Regular cardiac myocyte (primary cell): ENCODE measurements around the gene TSEN2. TPM values are rescaled to one million over a fixed set of nuclear protein-coding genes. Genes with fewer than 3 reads are reported as not detected.

Experiments used
- total RNA-seq: library from RNA; depleted of rRNA; stranded (reverse); fragments of >200 nt; gene quantifications from 2 replicates; pipeline ENCODE4 v1.2.3, GENCODE V29; 2014

Gene TSEN2
- 14.1 and 17.8 TPM in 2 replicates for total RNA-seq

GRCh38 chr3:12484198-12484982 lies at the start of gene TSEN2:
TSS of gene TSEN2 (plus strand) at chr3:12484480. CDS start at chr3:12489801, 5,321 bp downstream.

DNA sequence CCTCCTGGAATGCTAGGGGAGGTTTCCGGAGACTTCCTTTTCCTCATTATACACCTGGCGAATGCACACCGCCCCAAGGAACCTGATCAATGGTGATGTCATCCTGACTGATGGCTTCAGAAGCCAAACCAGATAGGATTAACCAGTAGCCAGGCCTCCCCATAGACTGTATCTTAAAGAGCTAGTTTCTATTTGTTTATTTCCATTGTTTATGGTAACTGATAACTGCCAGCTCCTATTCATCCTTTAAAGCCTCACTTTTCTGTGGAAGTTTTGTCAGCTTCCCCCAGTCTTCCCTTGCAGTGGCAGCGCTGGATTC lies 61.2 kb downstream of the TSEN2 start, which contains the start of gene MKRN2OS:
TSS of gene MKRN2OS (minus strand) at position 27 of the 319 bp plus-strand sequence. CDS start 35 bp downstream, outside the sequence.

GRCh38 chr3:12556690-12557472 lies 72.6 kb downstream of the TSEN2 start, which contains the start of gene MKRN2:
TSS of gene MKRN2 (plus strand) at chr3:12557087. CDS start at chr3:12557151, 64 bp downstream.

Other genes with a start within 250 kb of the TSEN2 start
- 24.0 and 24.5 TPM in 2 replicates for gene PPARG, start 195.4 kb upstream of the TSEN2 start, total RNA-seq
- not detected in 2 replicates for gene MKRN2OS, start 61.0 kb downstream of the TSEN2 start, total RNA-seq
- 43.3 and 43.7 TPM in 2 replicates for gene MKRN2, start 72.6 kb downstream of the TSEN2 start, total RNA-seq
- 78.4 and 81.2 TPM in 2 replicates for gene RAF1, start 179.6 kb downstream of the TSEN2 start, total RNA-seq